Liver (tissue), 9 donors: Measurements from ENCODE around the gene ENTPD6. TPM values are rescaled to one million over a fixed set of nuclear protein-coding genes. Genes with fewer than 3 reads are reported as not detected.

Source experiments
- DNase-seq: peaks from one replicate; pipeline ENCODE4 v3.0.0-alpha.2; 2017; ENCODE audit warnings: low spot score
- H3K27ac ChIP-seq, 2 donors: one replicate each; pipeline ENCODE4 v1.7.0; 2013; ENCODE audit warnings: inconsistent platforms in 2 of 2, low read length in 2 of 2, control low read depth in 1 of 2, low read depth in 1 of 2, mild to moderate bottlenecking in 1 of 2
- H3K27me3 ChIP-seq, 4 donors: one replicate each; pipeline versions ENCODE4 v1.6.1 to v1.7.0; 2013; ENCODE audit warnings: low read length in 3 of 4, inconsistent platforms in 1 of 4, mild to moderate bottlenecking in 1 of 4, moderate library complexity in 1 of 4; ENCODE audit not compliant: control insufficient read depth in 4 of 4, insufficient read depth in 4 of 4
- H3K36me3 ChIP-seq, 4 donors: one replicate each; pipeline versions ENCODE4 v1.6.1 to v1.7.0; 2013; ENCODE audit warnings: low read length in 3 of 4, mild to moderate bottlenecking in 3 of 4, low read depth in 1 of 4, moderate library complexity in 1 of 4; ENCODE audit not compliant: control insufficient read depth in 4 of 4, insufficient read depth in 3 of 4
- H3K4me1 ChIP-seq, 4 donors: one replicate each; pipeline versions ENCODE4 v1.6.1 to v1.7.0; 2013; ENCODE audit warnings: low read length in 3 of 4, mild to moderate bottlenecking in 3 of 4, moderate library complexity in 1 of 4; ENCODE audit not compliant: control insufficient read depth in 4 of 4, insufficient read depth in 4 of 4
- H3K4me3 ChIP-seq, 3 donors: one replicate each; pipeline versions ENCODE4 v1.6.1 to v1.7.0; 2013; ENCODE audit warnings: low read length in 3 of 3, control low read depth in 1 of 3, low read depth in 1 of 3, mild to moderate bottlenecking in 1 of 3
- H3K9ac ChIP-seq, 2 donors: one replicate each; pipeline ENCODE4 v1.7.0; 2013; ENCODE audit warnings: low read length in 2 of 2, mild to moderate bottlenecking in 2 of 2, moderate library complexity in 2 of 2, control low read depth in 1 of 2, low read depth in 1 of 2
- H3K9me3 ChIP-seq, 4 donors: one replicate each; pipeline versions ENCODE4 v1.6.1 to v1.7.0; 2013; ENCODE audit warnings: low read length in 3 of 4; ENCODE audit not compliant: control insufficient read depth in 4 of 4
- ATF3 ChIP-seq: IDR thresholded peaks from 2 replicates; pipeline ENCODE4 v1.6.1; 2016; ENCODE audit warnings: antibody characterized with exemption
- EGR1 ChIP-seq, 2 donors: IDR thresholded peaks; 2 replicates each; pipeline ENCODE4 v1.6.1; 2016 to 2018; ENCODE audit warnings: antibody characterized with exemption in 2 of 2, low read depth in 2 of 2
- FOXA1 ChIP-seq: IDR thresholded peaks from 2 replicates; pipeline ENCODE4 v1.6.1; 2016; ENCODE audit warnings: antibody characterized with exemption
- FOXA2 ChIP-seq: IDR thresholded peaks from 2 replicates; pipeline ENCODE4 v1.6.1; 2016; ENCODE audit warnings: antibody characterized with exemption
- GABPA ChIP-seq, 2 donors: IDR thresholded peaks in 1 of 2; conservative IDR thresholded peaks in 1 of 2; 2 replicates each; pipeline ENCODE4 v1.6.1; 2016; ENCODE audit warnings: antibody characterized with exemption in 2 of 2, mild to moderate bottlenecking in 1 of 2, moderate library complexity in 1 of 2
- HNF4A ChIP-seq, 2 donors: conservative IDR thresholded peaks; 2 replicates each; pipeline ENCODE4 v1.6.1; 2016; ENCODE audit warnings: antibody characterized with exemption in 2 of 2, mild to moderate bottlenecking in 2 of 2
- HNF4G ChIP-seq: IDR thresholded peaks from 2 replicates; pipeline ENCODE4 v1.6.1; 2016; ENCODE audit warnings: antibody characterized with exemption
- JUND ChIP-seq, 2 donors: IDR thresholded peaks; 2 replicates each; pipeline ENCODE4 v1.6.1; 2016; ENCODE audit warnings: antibody characterized with exemption in 2 of 2
- NR2F2 ChIP-seq: IDR thresholded peaks from 2 replicates; pipeline ENCODE4 v1.6.1; 2016; ENCODE audit warnings: antibody characterized with exemption
- RAD21 ChIP-seq, 2 donors: IDR thresholded peaks; 2 replicates each; pipeline ENCODE4 v1.6.1; 2016; ENCODE audit warnings: antibody characterized with exemption in 2 of 2, mild to moderate bottlenecking in 2 of 2
- RXRA ChIP-seq, 2 donors: IDR thresholded peaks; 2 replicates each; pipeline ENCODE4 v1.6.1; 2017 to 2018; ENCODE audit warnings: antibody characterized with exemption in 2 of 2, mild to moderate bottlenecking in 1 of 2
- SP1 ChIP-seq: IDR thresholded peaks from 2 replicates; pipeline ENCODE4 v1.6.1; 2018; ENCODE audit warnings: antibody characterized with exemption, mild to moderate bottlenecking
- TAF1 ChIP-seq: conservative IDR thresholded peaks from 2 replicates; pipeline ENCODE4 v1.6.1; 2016; ENCODE audit warnings: antibody characterized with exemption, mild to moderate bottlenecking
- YY1 ChIP-seq: IDR thresholded peaks from 2 replicates; pipeline ENCODE4 v1.6.1; 2016; ENCODE audit warnings: antibody characterized with exemption, mild to moderate bottlenecking
- ZBTB33 ChIP-seq: IDR thresholded peaks from 2 replicates; pipeline ENCODE4 v1.6.1; 2016; ENCODE audit warnings: antibody characterized with exemption
- WGBS: extraction: QIAGEN DNeasy Blood & Tissue Kit; methylation state at CpG from one replicate; pipeline ENCODE4 v1.1.7; 2013; 5-methylcytosine and 5-hydroxymethylcytosine counted together
- polyA plus RNA-seq, 2 donors: library from polyadenylated mRNA; stranded (reverse) in 1 of 2; unstranded in 1 of 2; fragments of 200-250 nt in 1 of 2; fragments of >200 nt in 1 of 2; fragmentation: Nextera tagmentation in 1 of 2; extraction: Ambion mirVana in 1 of 2; gene quantifications; one replicate each; pipeline versions ENCODE4 v1.2.1 to v1.2.3, GENCODE V29; 2013 to 2015
- total RNA-seq, 2 donors: library from RNA; depleted of rRNA; stranded (reverse); fragments of >200 nt; gene quantifications; one replicate each; pipeline ENCODE4 v1.2.3, GENCODE V29; 2014
- TF ChIP-seq, protein P1 (sequence below): IDR thresholded peaks from 2 replicates; pipeline ENCODE4 v1.6.1; 2016; ENCODE audit warnings: antibody characterized with exemption, mild to moderate bottlenecking
- TF ChIP-seq, protein P2 (sequence below): fragments of 150-350 bp; IDR thresholded peaks from 2 replicates; pipeline ENCODE4 v1.5.1; 2017; ENCODE audit warnings: improper control_type of control experiment, low read depth, low read length; ENCODE audit not compliant: missing input control
- TF ChIP-seq, protein P3 (sequence below): IDR thresholded peaks from 2 replicates; pipeline ENCODE4 v1.6.1; 2016; ENCODE audit warnings: antibody characterized with exemption
- donor health status: healthy.
- donor health status: healthy.
- donor health status: healthy.
- donor health status: healthy.
- donor health status: healthy.

ENTPD6 gene
- total and polyA plus RNA-seq, 4 donors = 14.9 to 29.9 (median 24.4) TPM

DNA sequence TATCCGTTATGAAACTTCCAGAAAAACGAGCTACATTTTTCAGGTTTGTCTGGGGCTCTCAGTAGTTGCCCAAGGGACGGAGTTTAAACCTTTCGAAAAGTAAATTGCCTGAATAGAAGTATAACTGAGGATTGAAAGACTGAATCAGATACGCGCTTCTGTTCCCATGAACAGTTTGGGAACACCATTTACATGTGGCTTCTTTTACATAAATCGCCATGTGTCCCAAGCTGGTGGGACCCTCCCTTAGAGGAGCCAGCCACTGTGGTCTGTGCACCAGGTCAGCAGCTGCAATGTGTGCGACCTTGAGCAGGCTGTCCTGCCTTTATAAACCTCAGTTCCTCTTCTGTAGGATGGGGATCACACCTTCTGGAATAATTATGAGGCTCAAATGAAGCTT lies 11.0 kb downstream of the ENTPD6 start (continued):
- TF ChIP-seq, protein P1, sequence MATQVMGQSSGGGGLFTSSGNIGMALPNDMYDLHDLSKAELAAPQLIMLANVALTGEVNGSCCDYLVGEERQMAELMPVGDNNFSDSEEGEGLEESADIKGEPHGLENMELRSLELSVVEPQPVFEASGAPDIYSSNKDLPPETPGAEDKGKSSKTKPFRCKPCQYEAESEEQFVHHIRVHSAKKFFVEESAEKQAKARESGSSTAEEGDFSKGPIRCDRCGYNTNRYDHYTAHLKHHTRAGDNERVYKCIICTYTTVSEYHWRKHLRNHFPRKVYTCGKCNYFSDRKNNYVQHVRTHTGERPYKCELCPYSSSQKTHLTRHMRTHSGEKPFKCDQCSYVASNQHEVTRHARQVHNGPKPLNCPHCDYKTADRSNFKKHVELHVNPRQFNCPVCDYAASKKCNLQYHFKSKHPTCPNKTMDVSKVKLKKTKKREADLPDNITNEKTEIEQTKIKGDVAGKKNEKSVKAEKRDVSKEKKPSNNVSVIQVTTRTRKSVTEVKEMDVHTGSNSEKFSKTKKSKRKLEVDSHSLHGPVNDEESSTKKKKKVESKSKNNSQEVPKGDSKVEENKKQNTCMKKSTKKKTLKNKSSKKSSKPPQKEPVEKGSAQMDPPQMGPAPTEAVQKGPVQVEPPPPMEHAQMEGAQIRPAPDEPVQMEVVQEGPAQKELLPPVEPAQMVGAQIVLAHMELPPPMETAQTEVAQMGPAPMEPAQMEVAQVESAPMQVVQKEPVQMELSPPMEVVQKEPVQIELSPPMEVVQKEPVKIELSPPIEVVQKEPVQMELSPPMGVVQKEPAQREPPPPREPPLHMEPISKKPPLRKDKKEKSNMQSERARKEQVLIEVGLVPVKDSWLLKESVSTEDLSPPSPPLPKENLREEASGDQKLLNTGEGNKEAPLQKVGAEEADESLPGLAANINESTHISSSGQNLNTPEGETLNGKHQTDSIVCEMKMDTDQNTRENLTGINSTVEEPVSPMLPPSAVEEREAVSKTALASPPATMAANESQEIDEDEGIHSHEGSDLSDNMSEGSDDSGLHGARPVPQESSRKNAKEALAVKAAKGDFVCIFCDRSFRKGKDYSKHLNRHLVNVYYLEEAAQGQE = no peak
- TF ChIP-seq TAF1 (no peak), ATF3 (no peak), NR2F2 (no peak), RXRA (IDR thresholded peaks at IDR 0.05) (no peak), HNF4G (no peak), HNF4A (conservative IDR thresholded peaks at IDR 0.05) (no peak), GABPA (IDR thresholded peaks at IDR 0.05 in 1 of 2, conservative IDR thresholded peaks at IDR 0.05 in 1 of 2) (no peak), JUND (IDR thresholded peaks at IDR 0.05) (no peak)

GRCh38 chr20:25207149-25207959 lies 11.8 kb downstream of the ENTPD6 start:
- peaks cover 0 to 8% (median 7%) of the 10 kb centered on the region in 4 donors for H3K36me3 ChIP-seq
- 97% methylated on average over 22 of the region's 22 CpGs for WGBS
- no peaks in the 10 kb centered on the region for H3K9me3 ChIP-seq

More at GRCh38 chr20:25207149-25207959, 11.8 kb downstream of the ENTPD6 start:
- DNase-seq = no peak
- H3K9ac ChIP-seq = no peak overlapping the region
- TF ChIP-seq ZBTB33 (no peak), SP1 (no peak), RXRA (IDR thresholded peaks at IDR 0.05) (no peak), FOXA1 (no peak), HNF4G (no peak), JUND (IDR thresholded peaks at IDR 0.05) (no peak), EGR1 (IDR thresholded peaks at IDR 0.05; ENCODE audit: low read depth in 2 of 2) (no peak), RAD21 (IDR thresholded peaks at IDR 0.05) (no peak), NR2F2 (no peak), FOXA2 (no peak), ATF3 (no peak), TAF1 (no peak), GABPA (IDR thresholded peaks at IDR 0.05 in 1 of 2, conservative IDR thresholded peaks at IDR 0.05 in 1 of 2) (no peak), HNF4A (conservative IDR thresholded peaks at IDR 0.05) (no peak), YY1 (no peak)
- TF ChIP-seq, protein P2, sequence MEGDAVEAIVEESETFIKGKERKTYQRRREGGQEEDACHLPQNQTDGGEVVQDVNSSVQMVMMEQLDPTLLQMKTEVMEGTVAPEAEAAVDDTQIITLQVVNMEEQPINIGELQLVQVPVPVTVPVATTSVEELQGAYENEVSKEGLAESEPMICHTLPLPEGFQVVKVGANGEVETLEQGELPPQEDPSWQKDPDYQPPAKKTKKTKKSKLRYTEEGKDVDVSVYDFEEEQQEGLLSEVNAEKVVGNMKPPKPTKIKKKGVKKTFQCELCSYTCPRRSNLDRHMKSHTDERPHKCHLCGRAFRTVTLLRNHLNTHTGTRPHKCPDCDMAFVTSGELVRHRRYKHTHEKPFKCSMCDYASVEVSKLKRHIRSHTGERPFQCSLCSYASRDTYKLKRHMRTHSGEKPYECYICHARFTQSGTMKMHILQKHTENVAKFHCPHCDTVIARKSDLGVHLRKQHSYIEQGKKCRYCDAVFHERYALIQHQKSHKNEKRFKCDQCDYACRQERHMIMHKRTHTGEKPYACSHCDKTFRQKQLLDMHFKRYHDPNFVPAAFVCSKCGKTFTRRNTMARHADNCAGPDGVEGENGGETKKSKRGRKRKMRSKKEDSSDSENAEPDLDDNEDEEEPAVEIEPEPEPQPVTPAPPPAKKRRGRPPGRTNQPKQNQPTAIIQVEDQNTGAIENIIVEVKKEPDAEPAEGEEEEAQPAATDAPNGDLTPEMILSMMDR = no peak
- TF ChIP-seq, protein P1 = no peak
- TF ChIP-seq, protein P3, sequence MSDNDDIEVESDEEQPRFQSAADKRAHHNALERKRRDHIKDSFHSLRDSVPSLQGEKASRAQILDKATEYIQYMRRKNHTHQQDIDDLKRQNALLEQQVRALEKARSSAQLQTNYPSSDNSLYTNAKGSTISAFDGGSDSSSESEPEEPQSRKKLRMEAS = no peak
- H3K27me3 ChIP-seq = no peaks in the 10 kb centered on the region
- no peak overlapping the region for H3K4me3 ChIP-seq
- H3K4me1 ChIP-seq = no peaks in the 10 kb centered on the region
- no peak overlapping the region for H3K27ac ChIP-seq
